Kidney glomerular epithelial cell (primary cell): ENCODE measurements around the gene RUNX1.

Source experiments
- DNase-seq: peaks from one replicate; lab custom pipeline; 2025; lab: John Stamatoyannopoulos, UW

Gene RUNX1

GRCh38 chr21:34923626-34924025 lies 125.5 kb downstream of the RUNX1 start:
- DNase-seq = no peak

- DNase-seq = no peak
Observed at GRCh38 chr21:34923202-34923601, 125.9 kb downstream of the RUNX1 start.

DNA sequence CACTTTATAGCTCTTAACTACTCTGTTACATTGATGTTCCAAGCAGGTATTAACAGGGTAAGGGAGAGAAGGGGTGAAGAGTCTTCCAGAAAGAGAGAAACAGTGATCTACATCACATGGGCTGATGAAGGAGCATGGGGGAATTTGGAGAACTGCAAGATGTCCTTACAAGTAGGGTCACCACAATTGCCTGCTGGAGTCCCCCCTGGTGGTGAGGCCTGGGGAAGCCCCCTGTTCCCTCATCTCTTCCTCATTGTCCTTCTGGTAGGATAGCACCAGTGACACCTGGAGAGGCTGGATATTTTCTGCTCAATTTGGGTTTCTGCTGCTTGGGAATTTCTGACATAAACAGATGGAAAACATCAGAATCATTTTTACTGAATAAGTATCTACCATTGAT lies 126.6 kb downstream of the RUNX1 start:
- DNase-seq = no peak

DNA sequence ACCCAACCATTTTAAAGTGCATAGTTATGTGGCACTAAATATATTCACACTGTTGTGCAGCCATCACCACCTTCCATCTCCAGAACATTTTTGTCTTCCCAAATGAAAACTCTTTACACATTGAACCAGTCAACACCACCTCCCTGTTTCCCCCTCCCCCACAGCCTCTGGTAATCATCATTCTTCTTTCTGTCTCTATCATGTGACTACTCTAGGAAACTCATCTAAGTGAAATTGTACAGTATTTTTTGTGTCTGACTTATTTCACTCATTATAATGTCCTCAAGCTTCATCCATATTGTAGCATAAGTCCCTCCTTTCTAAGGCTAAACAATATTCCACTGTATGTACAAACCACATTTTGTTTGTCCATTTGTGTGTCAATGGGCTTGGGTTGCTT lies 128.0 kb downstream of the RUNX1 start:
- DNase-seq = no peak

DNA sequence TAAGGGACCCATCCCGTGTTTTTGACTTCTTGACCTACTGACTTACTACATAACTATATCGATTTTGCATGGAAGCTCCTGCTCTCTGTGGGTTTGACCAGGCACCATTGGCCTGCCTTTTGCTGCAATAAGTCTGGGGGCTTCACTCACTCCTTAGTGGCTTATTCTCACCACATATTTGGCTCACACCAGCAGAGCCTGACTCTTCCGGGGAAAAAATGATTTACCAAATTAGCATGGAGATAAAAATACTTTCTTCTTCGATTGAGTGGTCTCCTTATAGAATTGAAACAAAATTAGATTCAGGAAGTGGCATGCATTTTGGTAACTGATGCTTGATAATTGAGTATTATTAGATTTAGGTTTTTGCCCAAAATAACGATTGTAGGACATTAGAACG lies 129.7 kb downstream of the RUNX1 start:
- DNase-seq = no peak

DNA sequence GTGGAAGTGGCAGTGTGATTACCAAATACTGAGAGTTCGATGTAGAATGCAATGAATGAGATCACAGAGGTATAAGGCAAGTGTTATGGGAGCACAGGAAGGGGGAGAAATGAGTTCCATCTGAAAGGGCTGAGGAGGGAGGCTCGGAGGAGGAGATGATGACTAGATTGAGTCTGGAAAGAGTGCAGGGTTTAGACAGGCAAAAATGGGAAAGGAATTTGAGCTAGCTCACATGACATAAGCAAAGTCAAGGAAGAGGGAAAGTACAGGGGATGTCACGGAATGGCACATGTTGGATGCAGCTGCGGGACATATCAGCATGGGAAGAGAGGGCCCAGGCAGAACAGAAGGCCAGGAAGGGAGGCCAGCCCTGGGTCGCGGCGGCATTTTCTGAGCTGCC lies 132.7 kb downstream of the RUNX1 start:
- peak; percentile 64 for DNase-seq

- DNase-seq = peak; percentile 67
Observed at GRCh38 chr21:34915364-34915841, 133.7 kb downstream of the RUNX1 start.

- DNase-seq = no peak
Observed at GRCh38 chr21:34914239-34914638, 134.9 kb downstream of the RUNX1 start.

GRCh38 chr21:34913811-34914210 lies 135.3 kb downstream of the RUNX1 start:
- DNase-seq = no peak

DNA sequence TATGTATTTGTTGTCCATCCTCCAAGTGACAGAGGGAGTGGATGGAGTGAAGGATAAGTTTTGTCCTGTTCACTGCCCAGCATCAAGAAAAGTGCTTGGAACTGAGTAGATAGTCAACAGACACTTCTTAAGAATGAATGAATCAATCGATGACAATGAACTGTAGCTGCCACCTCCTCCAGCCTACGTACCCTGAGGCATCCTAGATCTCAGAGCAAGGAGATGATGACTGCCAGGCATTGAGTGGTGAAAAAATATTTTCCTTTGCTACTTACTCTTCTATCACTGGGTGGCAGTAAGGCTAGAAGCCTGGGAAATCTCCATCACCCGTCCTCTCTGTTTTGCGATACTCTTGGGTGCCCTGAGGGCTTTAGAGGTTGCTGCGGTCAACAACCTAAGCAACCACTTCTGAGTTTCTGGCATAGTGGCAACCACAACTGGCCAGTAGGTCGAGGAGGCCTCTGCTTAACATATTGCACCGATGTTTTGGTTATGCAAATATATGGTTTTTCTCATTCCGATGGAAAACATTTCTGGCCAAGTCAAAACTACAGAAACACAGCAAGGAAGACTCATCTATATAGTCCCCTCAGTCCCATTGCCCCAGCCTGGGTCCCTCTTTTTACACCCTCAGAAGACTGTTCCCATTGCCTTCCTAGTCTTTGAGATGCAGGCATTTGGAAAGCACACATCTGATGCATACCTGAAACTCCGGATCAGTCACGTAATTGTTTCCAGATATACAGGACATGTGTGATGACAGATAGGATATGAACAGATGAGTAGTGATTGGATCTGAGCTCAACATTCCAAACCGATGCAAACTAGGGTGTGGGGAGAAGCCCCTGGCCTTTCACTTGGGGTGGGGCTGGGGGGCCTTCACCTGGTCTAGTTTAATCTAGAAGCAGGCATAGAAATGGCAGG lies 136.8 kb downstream of the RUNX1 start:
- no peak for DNase-seq

GRCh38 chr21:34911360-34911759 lies 137.7 kb downstream of the RUNX1 start:
- no peak for DNase-seq

DNA sequence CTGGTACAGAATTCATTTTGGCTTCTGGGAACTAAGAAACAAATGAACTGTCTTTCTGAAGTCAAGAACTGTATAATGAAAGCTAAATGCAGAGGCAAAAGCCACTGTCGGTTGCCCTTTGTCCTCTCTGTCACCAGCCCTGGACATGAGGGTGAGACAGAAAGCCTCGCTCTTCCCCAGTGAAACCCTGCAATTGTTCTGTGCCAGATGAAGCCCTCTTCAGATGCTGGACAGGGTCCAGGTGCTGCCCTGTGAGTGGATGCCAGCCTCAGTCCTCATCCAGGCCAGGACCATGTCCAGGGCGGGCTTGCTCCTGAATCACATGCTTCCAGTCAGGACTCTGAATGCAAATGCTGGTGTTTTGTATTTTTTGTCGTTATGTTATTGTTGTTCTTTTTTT lies 138.7 kb downstream of the RUNX1 start:
- DNase-seq = no peak

DNA sequence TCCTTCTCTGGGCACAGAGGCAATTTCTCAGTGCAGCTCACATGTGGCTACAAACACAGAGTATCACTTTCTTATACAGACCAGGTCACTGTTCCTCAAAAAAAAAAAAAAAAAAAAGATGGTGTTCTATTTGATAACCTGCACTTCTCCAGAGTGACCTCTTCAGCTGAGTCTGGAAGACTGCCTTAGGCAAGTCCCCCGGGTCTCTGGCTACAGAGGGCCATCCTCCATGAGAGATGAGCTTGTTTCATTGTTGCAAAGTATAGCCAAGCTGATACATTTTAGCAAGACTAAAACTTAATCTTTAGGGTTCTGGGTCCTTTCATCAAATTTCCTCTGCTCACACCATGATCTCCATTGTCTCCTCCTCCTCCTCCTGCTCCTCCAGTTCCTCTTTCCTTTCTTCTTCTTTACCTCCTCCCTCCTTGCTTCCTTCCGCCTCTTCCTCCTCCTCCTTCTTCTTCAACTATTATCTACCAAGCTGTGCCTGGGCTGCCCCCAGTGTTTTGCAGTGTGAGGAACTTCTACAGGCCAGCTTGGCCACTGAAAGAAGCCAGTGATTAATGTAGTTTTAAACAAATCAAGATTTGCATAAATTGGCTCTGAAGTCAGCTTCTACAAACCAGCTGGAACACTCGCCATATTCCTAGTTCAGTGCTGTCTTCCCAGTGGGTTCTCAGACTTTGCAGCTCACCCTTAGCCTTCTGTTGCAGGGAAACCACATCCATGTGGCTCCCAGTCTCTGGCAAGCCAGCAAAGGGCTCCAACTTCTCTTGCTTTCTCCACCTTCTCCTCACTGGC lies 139.4 kb downstream of the RUNX1 start:
- DNase-seq = no peak

DNA sequence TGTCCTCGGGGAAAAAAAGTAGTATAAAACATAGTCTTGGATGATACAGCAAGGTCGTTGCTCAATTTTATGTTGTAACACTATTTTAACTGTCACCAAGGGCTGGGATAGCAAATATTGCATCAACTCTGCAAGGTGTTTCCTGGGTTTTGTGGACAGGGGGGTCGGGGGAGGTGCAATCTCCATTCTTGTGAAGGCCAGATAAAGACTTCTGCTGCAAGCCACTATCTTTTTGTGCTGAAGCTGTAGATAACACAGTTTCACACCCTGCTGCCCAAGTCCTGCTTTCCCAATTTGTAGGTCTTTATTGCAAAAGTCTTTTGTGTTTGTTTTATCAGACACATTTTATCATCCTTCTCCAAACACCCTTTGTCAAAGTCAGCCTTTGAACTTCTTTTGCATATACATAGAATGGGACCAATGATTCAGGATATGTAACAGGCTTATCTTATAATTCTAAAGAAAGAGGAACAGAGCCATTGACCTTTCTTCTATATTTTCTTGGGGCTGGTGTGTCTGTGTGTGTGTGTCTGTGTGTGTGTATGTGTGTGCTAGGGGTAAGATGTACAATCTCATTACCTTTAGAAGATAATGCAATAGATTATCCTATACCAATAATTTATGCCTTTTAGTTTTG lies 140.6 kb downstream of the RUNX1 start:
- DNase-seq = no peak

DNA sequence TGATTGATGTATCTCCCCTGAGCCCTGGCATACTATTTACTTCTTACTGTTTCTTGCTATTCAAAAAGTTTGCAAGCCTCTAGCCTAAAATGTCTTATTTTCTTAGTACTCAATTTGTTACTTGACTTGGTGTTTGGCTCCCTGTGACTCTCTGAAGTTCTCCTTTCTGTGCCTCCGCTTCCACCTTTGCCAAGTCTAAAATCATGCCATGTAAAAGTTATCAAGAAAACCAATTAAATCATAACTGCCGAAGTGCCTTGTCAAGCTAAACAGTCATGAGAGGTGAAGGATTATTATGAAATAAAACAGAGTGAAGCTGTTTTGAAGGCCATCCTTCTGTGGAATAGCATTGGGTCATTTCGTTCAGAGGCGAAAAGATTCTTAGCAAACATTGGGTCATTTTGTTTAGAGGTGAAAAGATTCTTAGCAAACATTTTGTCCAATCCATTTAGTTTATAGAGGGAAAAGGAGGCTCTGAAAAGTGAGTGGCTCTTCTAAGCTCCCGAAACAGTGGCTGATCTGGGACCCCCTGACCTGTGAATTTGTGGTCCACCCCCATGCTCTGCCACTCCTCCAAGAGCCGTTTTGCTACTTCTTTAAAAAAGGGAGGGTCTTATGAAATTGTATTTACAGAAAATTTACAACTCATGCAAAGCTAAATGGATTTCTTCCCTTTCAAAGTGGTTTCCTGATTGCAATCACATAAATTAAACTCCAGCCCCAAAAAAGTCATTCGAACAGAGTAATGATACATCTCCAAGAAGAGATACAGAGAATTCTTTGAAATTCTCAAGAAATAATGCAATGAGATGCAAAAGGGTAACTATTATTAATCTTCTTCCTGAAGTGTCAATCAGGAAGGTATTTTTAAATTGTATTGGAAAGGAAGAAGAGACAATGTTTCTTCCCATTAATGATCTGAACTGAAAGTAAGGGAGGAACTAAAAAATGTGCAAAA lies 141.4 kb downstream of the RUNX1 start:
- DNase-seq = no peak

DNA sequence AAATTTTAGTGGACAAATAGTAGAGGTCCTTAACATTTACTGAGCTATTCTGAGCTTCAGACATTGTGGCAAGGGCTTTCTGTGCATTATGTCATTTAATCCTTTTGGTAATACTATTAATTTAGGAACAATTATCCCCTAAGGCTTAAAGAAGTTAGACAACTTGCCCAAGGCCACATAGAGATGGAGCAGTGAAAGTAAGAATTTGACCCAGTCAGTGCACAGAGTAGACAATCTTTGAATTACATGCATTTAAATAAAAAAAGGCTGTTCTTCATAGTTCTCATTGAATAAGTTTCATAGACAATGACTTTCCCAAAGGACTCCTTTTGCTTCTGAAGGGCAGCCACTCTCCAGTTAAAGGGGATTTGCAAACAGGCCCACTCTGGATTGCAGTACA lies 142.7 kb downstream of the RUNX1 start:
- no peak for DNase-seq

- DNase-seq = no peak
Observed at GRCh38 chr21:34905218-34905537, 143.9 kb downstream of the RUNX1 start.

- no peak for DNase-seq
Observed at GRCh38 chr21:34904526-34905217, 144.4 kb downstream of the RUNX1 start.

GRCh38 chr21:34900376-34900775 lies 148.7 kb downstream of the RUNX1 start:
- DNase-seq = no peak

DNA sequence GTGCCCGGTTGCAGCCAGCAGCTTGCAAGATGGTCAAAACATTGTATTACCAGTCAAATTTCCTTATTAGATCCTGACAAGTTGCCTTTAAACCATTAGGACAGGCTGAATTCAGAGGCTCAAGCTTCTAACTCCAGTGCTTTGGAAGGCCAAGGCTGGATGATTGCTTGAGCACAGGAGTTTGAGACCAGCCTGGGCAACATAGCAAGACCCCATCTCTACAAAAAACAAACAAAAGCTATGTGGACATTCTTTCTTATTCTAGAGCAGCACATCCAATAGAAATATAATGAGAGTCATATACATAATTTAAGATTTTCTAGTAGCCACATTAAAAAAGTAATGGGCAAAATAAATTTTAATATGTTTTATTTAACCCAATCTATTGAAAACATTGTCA lies 149.3 kb downstream of the RUNX1 start:
- DNase-seq = no peak

GRCh38 chr21:34899302-34899701 lies 149.8 kb downstream of the RUNX1 start:
- DNase-seq = no peak
